Activated naive CD8-positive, alpha-beta T cell treated with anti-CD3 and anti-CD28 coated beads for 36 hours (primary cell): ENCODE data around the gene CACNA1H. TPM values are rescaled to one million over a fixed set of nuclear protein-coding genes. Genes with fewer than 3 reads are reported as not detected.

Source experiments
- DNase-seq: peaks from one replicate; pipeline ENCODE4 v3.0.0; 2021
- H3K27ac Mint-ChIP-seq: one replicate; pipeline ENCODE4 v1.8.0; 2022; ENCODE audit warnings: mild to moderate bottlenecking, moderate library complexity, mixed read lengths
- H3K27me3 Mint-ChIP-seq: one replicate; pipeline ENCODE4 v1.8.0; 2022; ENCODE audit warnings: mild to moderate bottlenecking, mixed read lengths
- H3K36me3 Mint-ChIP-seq: one replicate; pipeline ENCODE4 v1.8.0; 2021; ENCODE audit warnings: mild to moderate bottlenecking, mixed read lengths
- H3K4me1 Mint-ChIP-seq: one replicate; pipeline ENCODE4 v1.8.0; 2021; ENCODE audit warnings: mixed read lengths
- H3K4me3 Mint-ChIP-seq: one replicate; pipeline ENCODE4 v1.8.0; 2022; ENCODE audit warnings: mild to moderate bottlenecking, moderate library complexity, mixed read lengths
- H3K9me3 Mint-ChIP-seq: one replicate; pipeline ENCODE4 v1.8.0; 2022; ENCODE audit warnings: mixed read lengths
- total RNA-seq, 2 experiments: library from RNA; stranded (reverse); gene quantifications; one replicate each; pipeline ENCODE4 v1.2.3, GENCODE V29; 2021

Gene CACNA1H
- total RNA-seq, 2 experiments from 2014 or later: 0.32 to 0.35 TPM

GRCh38 chr16:1144476-1145382 is 8.2 kb upstream of the CACNA1H start:
- Mint-ChIP-seq H3K27me3 (no peaks in the 10 kb centered on the region), H3K27ac (no peak overlapping the region), H3K9me3 (peaks cover 3% of the 10 kb centered on the region), H3K4me3 (no peak overlapping the region), H3K4me1 (no peaks in the 10 kb centered on the region), H3K36me3 (no peaks in the 10 kb centered on the region)
- DNase-seq: no peak

- no peaks in the 10 kb centered on the region for H3K36me3 Mint-ChIP-seq
- no peak overlapping the region for H3K27ac Mint-ChIP-seq
- no peaks in the 10 kb centered on the region for H3K27me3 Mint-ChIP-seq
- H3K4me3 Mint-ChIP-seq: no peak overlapping the region
- DNase-seq: no peak
- H3K9me3 Mint-ChIP-seq: peaks cover 3% of the 10 kb centered on the region
- H3K4me1 Mint-ChIP-seq: no peaks in the 10 kb centered on the region
These were observed 7.4 kb upstream of the CACNA1H start for GRCh38 chr16:1145383-1146100.

- Mint-ChIP-seq H3K36me3 (no peaks in the 10 kb centered on the region), H3K27ac (no peak overlapping the region), H3K9me3 (peaks cover 3% of the 10 kb centered on the region), H3K4me3 (no peak overlapping the region), H3K27me3 (no peaks in the 10 kb centered on the region), H3K4me1 (no peaks in the 10 kb centered on the region)
- DNase-seq: no peak
These were observed 6.5 kb upstream of the CACNA1H start for GRCh38 chr16:1146409-1146808.

- no peak for DNase-seq
- H3K4me3 Mint-ChIP-seq: no peak overlapping the region
- no peak overlapping the region for H3K27ac Mint-ChIP-seq
- no peaks in the 10 kb centered on the region for H3K27me3 Mint-ChIP-seq
- peaks cover 3% of the 10 kb centered on the region for H3K9me3 Mint-ChIP-seq
- no peaks in the 10 kb centered on the region for H3K4me1 Mint-ChIP-seq
- H3K36me3 Mint-ChIP-seq: no peaks in the 10 kb centered on the region
These were observed 5.9 kb upstream of the CACNA1H start for GRCh38 chr16:1147027-1147426.

GRCh38 chr16:1149101-1149636 is 3.7 kb upstream of the CACNA1H start:
- Mint-ChIP-seq H3K9me3 (peaks cover 3% of the 10 kb centered on the region), H3K4me3 (no peak overlapping the region), H3K27ac (no peak overlapping the region), H3K36me3 (no peaks in the 10 kb centered on the region), H3K27me3 (peaks cover 2% of the 10 kb centered on the region), H3K4me1 (no peaks in the 10 kb centered on the region)
- no peak for DNase-seq

GRCh38 chr16:1150511-1150982 is 2.4 kb upstream of the CACNA1H start:
- no peak overlapping the region for H3K4me3 Mint-ChIP-seq
- no peaks in the 10 kb centered on the region for H3K36me3 Mint-ChIP-seq
- peaks cover 3% of the 10 kb centered on the region for H3K9me3 Mint-ChIP-seq
- H3K4me1 Mint-ChIP-seq: no peaks in the 10 kb centered on the region
- no peak overlapping the region for H3K27ac Mint-ChIP-seq
- peaks cover 11% of the 10 kb centered on the region for H3K27me3 Mint-ChIP-seq
- DNase-seq: peak; percentile 25

GRCh38 chr16:1151424-1152122 is 1.3 kb upstream of the CACNA1H start:
- Mint-ChIP-seq H3K4me3 (no peak overlapping the region), H3K36me3 (no peaks in the 10 kb centered on the region), H3K9me3 (peaks cover 3% of the 10 kb centered on the region), H3K27me3 (peaks cover 19% of the 10 kb centered on the region), H3K27ac (no peak overlapping the region), H3K4me1 (no peaks in the 10 kb centered on the region)
- no peak for DNase-seq

GRCh38 chr16:1152123-1152638 is 725 bp upstream of the CACNA1H start:
- H3K4me1 Mint-ChIP-seq: no peaks in the 10 kb centered on the region

GRCh38 chr16:1153480-1154160 is 714 bp downstream of the CACNA1H start:
- DNase-seq: no peak
- Mint-ChIP-seq H3K36me3 (no peaks in the 10 kb centered on the region), H3K4me3 (no peak overlapping the region), H3K27ac (no peak overlapping the region), H3K27me3 (peaks cover 19% of the 10 kb centered on the region), H3K9me3 (no peaks in the 10 kb centered on the region), H3K4me1 (no peaks in the 10 kb centered on the region)

More at GRCh38 chr16:1152123-1152638, 725 bp upstream of the CACNA1H start:
- peaks cover 19% of the 10 kb centered on the region for H3K27me3 Mint-ChIP-seq
- no peak overlapping the region for H3K4me3 Mint-ChIP-seq
- no peak overlapping the region for H3K27ac Mint-ChIP-seq
- no peaks in the 10 kb centered on the region for H3K36me3 Mint-ChIP-seq
- peak; percentile 30 for DNase-seq
- no peaks in the 10 kb centered on the region for H3K9me3 Mint-ChIP-seq

- Mint-ChIP-seq H3K9me3 (no peaks in the 10 kb centered on the region), H3K4me1 (no peaks in the 10 kb centered on the region), H3K36me3 (no peaks in the 10 kb centered on the region), H3K27ac (no peak overlapping the region), H3K27me3 (peaks cover 19% of the 10 kb centered on the region), H3K4me3 (no peak overlapping the region)
- no peak for DNase-seq
These were observed 1.5 kb downstream of the CACNA1H start for GRCh38 chr16:1154291-1154886.

GRCh38 chr16:1154887-1155331 is 2.0 kb downstream of the CACNA1H start:
- DNase-seq: no peak
- Mint-ChIP-seq H3K27ac (no peak overlapping the region), H3K9me3 (no peaks in the 10 kb centered on the region), H3K4me3 (no peak overlapping the region), H3K36me3 (no peaks in the 10 kb centered on the region), H3K27me3 (peaks cover 19% of the 10 kb centered on the region), H3K4me1 (no peaks in the 10 kb centered on the region)

GRCh38 chr16:1155353-1156054 is 2.6 kb downstream of the CACNA1H start:
- Mint-ChIP-seq H3K27me3 (peaks cover 19% of the 10 kb centered on the region), H3K36me3 (no peaks in the 10 kb centered on the region), H3K4me3 (no peak overlapping the region), H3K27ac (no peak overlapping the region), H3K9me3 (no peaks in the 10 kb centered on the region), H3K4me1 (no peaks in the 10 kb centered on the region)
- no peak for DNase-seq
